Ectodermal cell (in vitro differentiated cells): Measurements from ENCODE around the gene TFDP1.

Experiments used
- H3K27ac ChIP-seq: 2 replicates; pipeline ENCODE4 v1.7.0; 2013; ENCODE audit warnings: mild to moderate bottlenecking, low read depth, low read length; ENCODE audit not compliant: insufficient read depth, poor library complexity, severe bottlenecking
- H3K27me3 ChIP-seq: 2 replicates; pipeline ENCODE4 v1.7.0; 2013; ENCODE audit warnings: mild to moderate bottlenecking, low read length; ENCODE audit not compliant: insufficient read depth, control insufficient read depth, poor library complexity, severe bottlenecking
- H3K36me3 ChIP-seq: one replicate; pipeline ENCODE4 v1.7.0; 2013; ENCODE audit warnings: low read length; ENCODE audit not compliant: control insufficient read depth, insufficient read depth
- H3K4me1 ChIP-seq: one replicate; pipeline ENCODE4 v1.7.0; 2013; ENCODE audit warnings: low read length; ENCODE audit not compliant: control insufficient read depth, insufficient read depth
- H3K4me3 ChIP-seq: 2 replicates; pipeline ENCODE4 v1.7.0; 2013; ENCODE audit warnings: low read depth, low read length, control low read depth; ENCODE audit not compliant: insufficient read depth
- H3K9me3 ChIP-seq: 2 replicates; pipeline ENCODE4 v1.7.0; 2013; ENCODE audit warnings: mild to moderate bottlenecking, low read length, moderate library complexity; ENCODE audit not compliant: control insufficient read depth
- WGBS, 2 experiments: methylation state at CpG; one replicate each; pipeline ENCODE4 v1.1.7; 2013; ENCODE audit warnings: missing lambda C conversion rate in 2 of 2; 5-methylcytosine and 5-hydroxymethylcytosine counted together

TFDP1 gene

GRCh38 chr13:113631341-113632095 lies 47.0 kb downstream of the TFDP1 start:
- Histone ChIP-seq H3K9me3 (no peaks in the 10 kb centered on the region), H3K27me3 (no peaks in the 10 kb centered on the region), H3K27ac (no peak overlapping the region), H3K4me1 (no peaks in the 10 kb centered on the region), H3K4me3 (no peak overlapping the region), H3K36me3 (peaks cover 29% of the 10 kb centered on the region)
- WGBS, 2 experiments: 96% methylated on average over 42 of the region's 42 CpGs

GRCh38 chr13:113632706-113633484 lies 48.3 kb downstream of the TFDP1 start:
- WGBS, 2 experiments: 95 to 96% methylated on average over 38 of the region's 38 CpGs
- peaks cover 42% of the 10 kb centered on the region for H3K36me3 ChIP-seq
- no peak overlapping the region for H3K27ac ChIP-seq
- no peaks in the 10 kb centered on the region for H3K9me3 ChIP-seq
- H3K27me3 ChIP-seq: no peaks in the 10 kb centered on the region
- H3K4me1 ChIP-seq: no peaks in the 10 kb centered on the region
- no peak overlapping the region for H3K4me3 ChIP-seq

GRCh38 chr13:113633485-113633873 lies 48.9 kb downstream of the TFDP1 start:
- no peaks in the 10 kb centered on the region for H3K9me3 ChIP-seq
- peaks cover 47% of the 10 kb centered on the region for H3K36me3 ChIP-seq
- 95 to 97% methylated on average over 18 of the region's 18 CpGs for WGBS, 2 experiments
- no peaks in the 10 kb centered on the region for H3K27me3 ChIP-seq
- H3K4me3 ChIP-seq: no peak overlapping the region
- H3K27ac ChIP-seq: no peak overlapping the region
- no peaks in the 10 kb centered on the region for H3K4me1 ChIP-seq

GRCh38 chr13:113634279-113635047 lies 49.9 kb downstream of the TFDP1 start:
- Histone ChIP-seq H3K27me3 (no peaks in the 10 kb centered on the region), H3K4me3 (no peak overlapping the region), H3K4me1 (no peaks in the 10 kb centered on the region), H3K9me3 (no peaks in the 10 kb centered on the region), H3K27ac (no peak overlapping the region), H3K36me3 (peaks cover 53% of the 10 kb centered on the region)
- 94 to 97% methylated on average over 16 of the region's 16 CpGs for WGBS, 2 experiments

- Histone ChIP-seq H3K27ac (no peak overlapping the region), H3K4me3 (no peak overlapping the region), H3K9me3 (no peaks in the 10 kb centered on the region), H3K36me3 (peaks cover 59% of the 10 kb centered on the region), H3K4me1 (no peaks in the 10 kb centered on the region), H3K27me3 (no peaks in the 10 kb centered on the region)
- 97% methylated on average over 7 of the region's 7 CpGs for WGBS, 2 experiments
Observed at GRCh38 chr13:113635048-113635420, 50.5 kb downstream of the TFDP1 start.

- Histone ChIP-seq H3K27me3 (no peaks in the 10 kb centered on the region), H3K9me3 (no peaks in the 10 kb centered on the region), H3K36me3 (peaks cover 65% of the 10 kb centered on the region), H3K4me1 (no peaks in the 10 kb centered on the region), H3K4me3 (no peak overlapping the region), H3K27ac (no peak overlapping the region)
- WGBS, 2 experiments: 95 to 96% methylated on average over 25 of the region's 25 CpGs
Observed at GRCh38 chr13:113635709-113636108, 51.2 kb downstream of the TFDP1 start.

- 96 to 97% methylated on average over 24 of the region's 24 CpGs for WGBS, 2 experiments
- H3K27ac ChIP-seq: no peak overlapping the region
- H3K4me1 ChIP-seq: no peaks in the 10 kb centered on the region
- H3K36me3 ChIP-seq: peaks cover 66% of the 10 kb centered on the region
- no peaks in the 10 kb centered on the region for H3K27me3 ChIP-seq
- H3K9me3 ChIP-seq: no peaks in the 10 kb centered on the region
- H3K4me3 ChIP-seq: no peak overlapping the region
Observed at GRCh38 chr13:113636266-113636963, 51.9 kb downstream of the TFDP1 start.

GRCh38 chr13:113637262-113638160 lies 53.0 kb downstream of the TFDP1 start:
- no peaks in the 10 kb centered on the region for H3K4me1 ChIP-seq
- 95 to 96% methylated on average over 30 of the region's 30 CpGs for WGBS, 2 experiments
- H3K9me3 ChIP-seq: no peaks in the 10 kb centered on the region
- H3K36me3 ChIP-seq: peaks cover 68% of the 10 kb centered on the region
- H3K27ac ChIP-seq: no peak overlapping the region
- H3K27me3 ChIP-seq: no peaks in the 10 kb centered on the region
- H3K4me3 ChIP-seq: no peak overlapping the region

GRCh38 chr13:113638173-113638746 lies 53.7 kb downstream of the TFDP1 start:
- Histone ChIP-seq H3K4me3 (no peak overlapping the region), H3K27me3 (no peaks in the 10 kb centered on the region), H3K27ac (no peak overlapping the region), H3K9me3 (no peaks in the 10 kb centered on the region), H3K4me1 (no peaks in the 10 kb centered on the region), H3K36me3 (peaks cover 68% of the 10 kb centered on the region)
- 96% methylated on average over 34 to 37 of the region's 37 CpGs for WGBS, 2 experiments
